ENCODE results near the gene PALM2AKAP2.

GRCh38 chr9:109815366-109815947 lies 35.5 kb downstream of the PALM2AKAP2 start:
- no peak for TF ChIP-seq CTCF (conservative IDR thresholded peaks at IDR 0.05; ENCODE audit: low read length)
- TF ChIP-seq EZH2phosphoT487 (IDR thresholded peaks at IDR 0.05; ENCODE audit: borderline replicate concordance, low read depth, low read length) = no peak

All from OCI-LY7 (cell line).